OCI-LY1 (cell line): Measurements from ENCODE around the gene KLF7.

Experiments
- H2AFZ ChIP-seq: fragments of 200-600 bp; sonication (generic), shearing (Covaris generic); 2 replicates; pipeline ENCODE4 v1.6.0; 2014; ENCODE audit warnings: antibody characterized with exemption, mild to moderate bottlenecking, low read length
- H3F3A ChIP-seq: fragments of 200-600 bp; sonication (generic), shearing (Covaris generic); 2 replicates; pipeline ENCODE4 v1.6.0; 2014; ENCODE audit warnings: mild to moderate bottlenecking, antibody characterized with exemption, low read length, moderate library complexity; ENCODE audit not compliant: insufficient read depth
- H3K27ac ChIP-seq: fragments of 200-600 bp; sonication (generic); 2 replicates; pipeline ENCODE4 v1.5.1; 2014; ENCODE audit warnings: low read length, mixed run types, mild to moderate bottlenecking, low read depth; ENCODE audit not compliant: poor library complexity, severe bottlenecking
- H3K27me3 ChIP-seq: fragments of 200-600 bp; sonication (generic); 2 replicates; pipeline ENCODE4 v1.6.0; 2014; ENCODE audit warnings: antibody characterized with exemption, mild to moderate bottlenecking, low read length, moderate library complexity; ENCODE audit not compliant: insufficient read depth
- H3K36me3 ChIP-seq: fragments of 200-600 bp; sonication (generic); 2 replicates; pipeline ENCODE4 v1.6.1; 2014; ENCODE audit warnings: mild to moderate bottlenecking, antibody characterized with exemption, low read length, moderate library complexity, mixed read lengths; ENCODE audit not compliant: insufficient read depth
- H3K4me1 ChIP-seq: fragments of 200-600 bp; sonication (generic); 2 replicates; pipeline ENCODE4 v1.5.1; 2014; ENCODE audit warnings: mild to moderate bottlenecking, low read length, moderate library complexity; ENCODE audit not compliant: insufficient read depth, severe bottlenecking
- H3K4me2 ChIP-seq: fragments of 200-600 bp; sonication (generic), shearing (Covaris generic); 2 replicates; pipeline ENCODE4 v1.6.1; 2014; ENCODE audit warnings: low read length
- H3K4me3 ChIP-seq: fragments of 200-600 bp; sonication (generic); 2 replicates; pipeline ENCODE4 v1.5.1; 2014; ENCODE audit warnings: low read length, low read depth, mild to moderate bottlenecking, mixed read lengths; ENCODE audit not compliant: poor library complexity, severe bottlenecking
- H3K79me2 ChIP-seq: fragments of 200-600 bp; shearing (Covaris generic); 2 replicates; pipeline ENCODE4 v1.6.1; 2016; ENCODE audit warnings: mixed run types, low read length, mixed read lengths; ENCODE audit not compliant: insufficient read depth
- H3K9ac ChIP-seq: fragments of 200-600 bp; sonication (generic), shearing (Covaris generic); 2 replicates; pipeline ENCODE4 v1.6.1; 2014; ENCODE audit warnings: mild to moderate bottlenecking, low read length, mixed read lengths
- H3K9me2 ChIP-seq: fragments of 200-600 bp; sonication (generic), shearing (Covaris generic); 2 replicates; pipeline ENCODE4 v1.6.1; 2014; ENCODE audit warnings: low read depth, mild to moderate bottlenecking, low read length, mixed read lengths
- H3K9me3 ChIP-seq: fragments of 200-600 bp; shearing (Covaris generic); 2 replicates; pipeline ENCODE4 v1.6.1; 2014; ENCODE audit warnings: low read length, mixed read lengths
- H4K20me1 ChIP-seq: fragments of 200-600 bp; sonication (generic), shearing (Covaris generic); 2 replicates; pipeline ENCODE4 v1.6.0; 2016; ENCODE audit warnings: mild to moderate bottlenecking, low read length; ENCODE audit not compliant: insufficient read depth
- CTCF ChIP-seq: fragments of 200-600 bp; sonication (generic), shearing (Covaris generic); IDR thresholded peaks from 2 replicates; pipeline ENCODE4 v1.5.1; 2017; ENCODE audit warnings: mild to moderate bottlenecking, antibody characterized with exemption, low read length, moderate library complexity, mixed read lengths
- EZH2 ChIP-seq: fragments of 200-600 bp; sonication (generic), shearing (Covaris generic); IDR thresholded peaks from 2 replicates; pipeline ENCODE4 v1.8.0; 2017; ENCODE audit warnings: borderline replicate concordance, mixed run types, mild to moderate bottlenecking, antibody characterized with exemption, low read length, moderate library complexity, mixed read lengths

The KLF7 gene

GRCh38 chr2:207202645-207203044 lies 36.9 kb upstream of the KLF7 start:
- TF ChIP-seq CTCF, result no peak
- Histone ChIP-seq H3K4me2 (no peak overlapping the region), H4K20me1 (no peaks in the 10 kb centered on the region), H3K27me3 (no peaks in the 10 kb centered on the region), H3K27ac (no peak overlapping the region), H2AFZ (no peak overlapping the region), H3K9me3 (no peaks in the 10 kb centered on the region), H3F3A (no peaks in the 10 kb centered on the region), H3K4me1 (no peaks in the 10 kb centered on the region), H3K9ac (no peak overlapping the region), H3K79me2 (no peaks in the 10 kb centered on the region), H3K36me3 (no peaks in the 10 kb centered on the region), H3K4me3 (no peak overlapping the region), H3K9me2 (no peaks in the 10 kb centered on the region)

- Histone ChIP-seq H3F3A (no peaks in the 10 kb centered on the region), H3K27ac (no peak overlapping the region), H2AFZ (no peak overlapping the region), H3K27me3 (no peaks in the 10 kb centered on the region), H3K79me2 (no peaks in the 10 kb centered on the region), H3K9me3 (no peaks in the 10 kb centered on the region), H3K36me3 (no peaks in the 10 kb centered on the region), H4K20me1 (no peaks in the 10 kb centered on the region), H3K4me1 (no peaks in the 10 kb centered on the region), H3K4me3 (no peak overlapping the region), H3K9ac (no peak overlapping the region), H3K9me2 (no peaks in the 10 kb centered on the region), H3K4me2 (no peak overlapping the region)
- no peak for TF ChIP-seq EZH2
- TF ChIP-seq CTCF, result no peak
Measured at GRCh38 chr2:207201416-207201815, 35.7 kb upstream of the KLF7 start.

GRCh38 chr2:207200136-207200535 lies 34.4 kb upstream of the KLF7 start:
- H3K36me3 ChIP-seq, result no peaks in the 10 kb centered on the region
- no peaks in the 10 kb centered on the region for H3K9me3 ChIP-seq
- TF ChIP-seq CTCF, result no peak
- TF ChIP-seq EZH2, result no peak
- H3K79me2 ChIP-seq, result no peaks in the 10 kb centered on the region
- H3K27ac ChIP-seq, result no peak overlapping the region
- no peak overlapping the region for H2AFZ ChIP-seq
- no peak overlapping the region for H3K4me3 ChIP-seq
- no peaks in the 10 kb centered on the region for H4K20me1 ChIP-seq
- H3F3A ChIP-seq, result no peaks in the 10 kb centered on the region
- no peaks in the 10 kb centered on the region for H3K27me3 ChIP-seq
- H3K4me1 ChIP-seq, result no peaks in the 10 kb centered on the region
- H3K4me2 ChIP-seq, result no peak overlapping the region
- no peak overlapping the region for H3K9ac ChIP-seq
- no peaks in the 10 kb centered on the region for H3K9me2 ChIP-seq
